Retinal pigment epithelial cell (primary cell): ENCODE results near the gene MRPL46.

Source experiments
- DNase-seq: peaks from one replicate; pipeline ENCODE4 v3.0.0-alpha.2; 2010; ENCODE audit warnings: low read depth
- H3K4me3 ChIP-seq: 2 replicates; pipeline ENCODE4 v1.5.1; 2011; ENCODE audit warnings: mild to moderate bottlenecking, low read length, control low read depth, moderate library complexity
- CTCF ChIP-seq: conservative IDR thresholded peaks from 2 replicates; pipeline ENCODE4 v1.5.1; 2011; ENCODE audit warnings: low read depth, low read length, control low read depth, inconsistent platforms

The MRPL46 gene

GRCh38 chr15:88467073-88467934 is at the start of gene MRPL46, which contains the start of gene MRPS11:
Gene MRPL46 (minus strand): TSS chr15:88467388. CDS start chr15:88467377, 11 bp downstream.
Gene MRPS11 (plus strand): TSS chr15:88467708. CDS start chr15:88467718, 10 bp downstream.
- peak within 1 kb of the TSS; percentile 96 for H3K4me3 ChIP-seq
- DNase-seq = peak; percentile 39
- TF ChIP-seq CTCF = no peak

- DNase-seq = no peak
- no peak for TF ChIP-seq CTCF
- H3K4me3 ChIP-seq = no peak overlapping the region
Measured at GRCh38 chr15:88513195-88513594, 46.0 kb upstream of the MRPL46 start.

DNA sequence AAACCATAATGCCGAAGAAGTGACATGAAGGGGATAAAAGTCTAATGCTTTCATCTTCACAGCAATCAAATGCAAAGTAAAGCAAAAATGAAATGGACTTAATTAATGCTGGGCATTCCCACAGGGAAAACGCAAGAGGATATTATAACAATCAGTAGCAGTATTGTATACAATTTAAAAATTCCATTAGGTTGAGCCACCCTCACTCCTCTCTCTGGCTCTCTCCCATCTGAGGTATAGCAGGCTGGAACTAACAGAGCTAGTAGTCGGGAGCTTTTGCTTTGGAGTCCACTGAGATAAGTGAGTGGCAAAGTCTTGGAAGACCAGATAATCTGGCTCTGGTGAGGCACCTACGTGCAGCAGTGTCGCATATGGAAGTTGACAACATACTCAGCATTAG is 45.4 kb upstream of the MRPL46 start:
- H3K4me3 ChIP-seq = no peak overlapping the region
- no peak for TF ChIP-seq CTCF
- DNase-seq = no peak

DNA sequence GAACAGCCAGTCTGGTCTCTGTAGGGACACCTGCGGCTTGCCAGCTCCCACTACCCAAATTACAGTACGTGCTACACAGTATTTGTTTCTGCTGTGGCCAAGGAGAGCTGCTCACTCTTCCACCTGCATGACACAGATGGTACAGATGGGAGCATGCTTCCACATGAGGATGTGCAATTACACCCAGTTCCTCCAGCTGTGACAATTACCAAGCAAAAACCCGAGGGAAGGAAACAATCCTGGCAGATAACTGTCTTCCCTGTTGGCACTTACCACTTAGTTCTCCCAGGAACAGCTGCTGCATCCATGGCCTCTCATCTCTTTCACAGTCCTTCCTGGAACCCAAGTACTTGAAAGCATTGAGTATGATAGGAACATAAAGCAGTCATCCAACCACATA is 44.9 kb upstream of the MRPL46 start:
- no peak for TF ChIP-seq CTCF
- no peak for DNase-seq
- H3K4me3 ChIP-seq = no peak overlapping the region

GRCh38 chr15:88511161-88511560 is 44.0 kb upstream of the MRPL46 start:
- DNase-seq = no peak
- H3K4me3 ChIP-seq = no peak overlapping the region
- TF ChIP-seq CTCF = no peak

DNA sequence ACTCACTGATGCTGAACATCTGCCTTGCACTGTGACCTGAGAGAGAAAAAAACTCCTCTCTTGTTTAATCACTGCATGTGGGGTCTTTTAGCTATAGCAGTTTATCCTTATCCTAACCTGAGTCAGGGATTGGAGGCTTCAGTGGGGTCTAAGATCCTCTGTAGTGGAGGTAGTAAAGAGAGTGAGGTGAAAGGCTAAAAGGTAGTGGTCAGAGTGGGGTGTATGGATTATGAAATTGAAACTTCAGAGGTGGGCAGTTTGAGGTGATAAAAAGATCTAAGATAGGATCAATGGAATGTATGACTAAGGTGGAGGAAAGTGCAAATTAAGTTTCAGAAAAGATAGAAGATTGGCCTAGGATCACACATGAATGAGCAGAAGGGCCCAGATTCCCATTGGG is 42.8 kb upstream of the MRPL46 start:
- no peak for DNase-seq
- TF ChIP-seq CTCF = no peak
- no peak overlapping the region for H3K4me3 ChIP-seq

DNA sequence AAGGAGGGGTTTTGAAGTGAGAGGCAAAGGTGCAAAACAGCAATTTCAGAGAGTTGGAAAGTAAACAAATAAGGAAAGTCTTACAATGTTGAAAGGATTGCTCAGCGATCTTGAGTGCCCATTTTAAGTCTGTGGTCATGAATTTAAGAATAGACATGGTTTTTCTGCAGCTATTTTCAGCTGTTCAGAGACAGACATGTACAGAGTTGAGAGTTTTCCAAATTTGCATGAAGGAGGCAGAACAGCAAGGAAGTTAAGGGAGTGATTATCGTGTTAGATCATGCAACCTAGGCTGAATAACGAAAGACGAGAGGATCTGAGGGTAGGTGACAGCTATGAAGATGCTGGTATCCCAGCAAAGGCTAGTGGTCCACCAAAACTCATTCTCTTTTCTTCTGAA is 42.1 kb upstream of the MRPL46 start:
- DNase-seq = no peak
- H3K4me3 ChIP-seq = no peak overlapping the region
- TF ChIP-seq CTCF = no peak
